Measurements from ENCODE around the gene LRRC34. TPM values are rescaled to one million over a fixed set of nuclear protein-coding genes. Genes with fewer than 3 reads are reported as not detected.

Gene LRRC34
- total and polyA plus RNA-seq, 2 of the 8 experiments (the other 6 are each of a cell fraction or from before 2014, with no cell fraction given): 3.3 to 4.1 TPM

DNA sequence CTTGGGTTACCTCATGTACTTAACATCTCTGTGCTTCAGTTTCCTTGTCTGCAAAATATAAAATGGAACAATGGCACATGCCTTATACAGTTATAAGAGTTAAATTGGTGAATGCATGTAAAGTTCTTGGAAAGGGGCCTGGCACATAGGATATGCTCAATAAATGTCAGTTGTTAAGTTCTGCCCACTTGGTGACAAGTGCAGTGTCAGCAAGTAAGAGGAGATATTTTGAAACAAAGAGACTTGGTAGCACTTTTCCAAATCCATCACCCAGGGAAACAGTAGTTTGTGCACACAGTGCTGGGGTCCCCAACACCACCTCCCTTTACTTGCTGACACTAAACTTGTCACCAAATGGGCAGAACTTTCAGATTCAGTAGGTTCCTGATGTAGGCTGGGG is 37.9 kb upstream of the LRRC34 start:
- CTCF ChIA-PET (ENCODE audit: partially characterized antibody): no interaction called here

More for the DNA sequence above, 37.9 kb upstream of the LRRC34 start:
- H3K27ac ChIP-seq (ENCODE audit: low read depth, low read length): no peak overlapping the region
- POLR2A ChIA-PET (ENCODE audit: partially characterized antibody): no interaction called here
- H2BK15ac ChIP-seq (ENCODE audit: low read length): no peak overlapping the region; the same call in 1 of the 2 replicates
- H3K9ac ChIP-seq (replicated peaks in 1 of 4; ENCODE audit: extremely low read depth in 1 of 4, low read depth in 3 of 4, low read length in 3 of 4): no peak overlapping the region
- no peak overlapping the region for H3K4me3 ChIP-seq (ENCODE audit: extremely low read depth in 1 of 4, insufficient read depth in 2 of 4, low read depth in 3 of 4, low read length in 4 of 4)
- no peak overlapping the region for H2BK20ac ChIP-seq (ENCODE audit: low read length)
- no peaks in the 10 kb centered on the region for H4K20me1 ChIP-seq (replicated peaks in 1 of 2; ENCODE audit: control insufficient read depth in 1 of 2, insufficient read depth in 2 of 2, low read length in 2 of 2)
- H3K14ac ChIP-seq (ENCODE audit: insufficient read length): no peak overlapping the region
- H4K5ac ChIP-seq (ENCODE audit: insufficient read length, low read depth, low read length): no peak overlapping the region
- H3K23ac ChIP-seq (ENCODE audit: insufficient read length): no peak overlapping the region
- no peak overlapping the region for H3K56ac ChIP-seq (replicated peaks; ENCODE audit: insufficient read length, low read depth, low read length)
- no peak overlapping the region for H3K4me2 ChIP-seq (ENCODE audit: insufficient read depth in 1 of 2, low read depth in 2 of 2, low read length in 2 of 2)
- no peak overlapping the region for H2AFZ ChIP-seq (ENCODE audit: low read length)
- H4K8ac ChIP-seq (ENCODE audit: extremely low read depth, insufficient read depth, low read length): no peak overlapping the region
- H2BK12ac ChIP-seq (ENCODE audit: low read depth, low read length): no peak overlapping the region
- H4K91ac ChIP-seq (replicated peaks; ENCODE audit: insufficient read length, low read length): no peak overlapping the region
- DNase-seq (ENCODE audit: low read depth in 1 of 2, low spot score in 2 of 2) (no peak), FAIRE-seq (no peak)
- H2BK5ac ChIP-seq (ENCODE audit: low read depth, low read length): no peak overlapping the region
- no peaks in the 10 kb centered on the region for H3K23me2 ChIP-seq (ENCODE audit: low read depth, low read length)
- no peak for TF ChIP-seq TAF1 (IDR thresholded peaks at IDR 0.05; ENCODE audit: low read depth, low read length)
- no peak overlapping the region for H2BK120ac ChIP-seq (replicated peaks; ENCODE audit: low read depth, low read length)
- H3K79me2 ChIP-seq (ENCODE audit: control insufficient read depth in 1 of 2, insufficient read depth in 2 of 2, low read length in 2 of 2): no peaks in the 10 kb centered on the region
- H3K18ac ChIP-seq (ENCODE audit: extremely low read depth, low read length): no peak overlapping the region
- H3K4ac ChIP-seq (replicated peaks; ENCODE audit: insufficient read length, low read depth, low read length): no peak overlapping the region
- no peaks in the 10 kb centered on the region for H3K36me3 ChIP-seq (ENCODE audit: control insufficient read depth in 2 of 4, insufficient read depth in 4 of 4, low read length in 3 of 4)
- H2AK5ac ChIP-seq (ENCODE audit: low read depth, low read length): no peak overlapping the region
- H3K9me3 ChIP-seq (ENCODE audit: insufficient read depth in 2 of 2, low read depth in 1 of 2, low read length in 1 of 2): no peaks in the 10 kb centered on the region
- no peaks in the 10 kb centered on the region for H3K27me3 ChIP-seq (replicated peaks in 1 of 4; ENCODE audit: control insufficient read depth in 3 of 4, extremely low read depth in 1 of 4, insufficient read depth in 3 of 4, low read length in 3 of 4)
- H3K4me1 ChIP-seq (replicated peaks in 1 of 4; ENCODE audit: control insufficient read depth in 3 of 4, insufficient read depth in 4 of 4, low read length in 3 of 4): 0 out of 7 replicates have a peak, but pooled peaks cover 0 to 5% (median 0%) of the 10 kb centered on the region in 4 experiments
- H3K79me1 ChIP-seq (ENCODE audit: low read depth, low read length): no peaks in the 10 kb centered on the region

All from H1 (cell line).